HFFc6 (cell line): ENCODE measurements around the gene TEX14. TPM values are rescaled to one million over a fixed set of nuclear protein-coding genes. Genes with fewer than 3 reads are reported as not detected.
"Not testable (repeated sequence)": the region's sequence is repeated elsewhere in the genome, so short reads cannot be mapped to it uniquely, and the experiment has no call there.

Experiments
- DNase-seq: peaks from one replicate; pipeline ENCODE4 v3.0.0-alpha.2; 2018
- H3K27ac Mint-ChIP-seq: 2 replicates; pipeline ENCODE4 v1.8.0; 2020; ENCODE audit warnings: mild to moderate bottlenecking, mixed read lengths
- H3K27me3 Mint-ChIP-seq: 2 replicates; pipeline ENCODE4 v1.8.0; 2021; ENCODE audit warnings: mild to moderate bottlenecking, moderate library complexity, mixed read lengths; ENCODE audit not compliant: insufficient read depth
- H3K36me3 Mint-ChIP-seq: 2 replicates; pipeline ENCODE4 v1.8.0; 2021; ENCODE audit warnings: low read depth, mixed read lengths
- H3K4me1 Mint-ChIP-seq: 2 replicates; pipeline ENCODE4 v1.8.0; 2020; ENCODE audit warnings: low read depth, mixed read lengths
- H3K4me3 Mint-ChIP-seq: 2 replicates; pipeline ENCODE4 v1.8.0; 2020; ENCODE audit warnings: mild to moderate bottlenecking, moderate library complexity, mixed read lengths
- H3K9me3 Mint-ChIP-seq: 2 replicates; pipeline ENCODE4 v1.8.0; 2020; ENCODE audit warnings: mild to moderate bottlenecking, mixed read lengths
- CTCF ChIP-seq: fragments of 200-600 bp; sonication (generic); IDR thresholded peaks from 2 replicates; pipeline ENCODE4 v1.5.0; 2021; ENCODE audit warnings: antibody characterized with exemption, mild to moderate bottlenecking
- total RNA-seq, 6 experiments: library from RNA; stranded (reverse); fragmentation: NEBNext Ultra II Directional; extraction: Animal tissue kit (Norgen Biotek cat#: 25700); gene quantifications; 2 replicates in 1 of 6; 3 replicates in 5 of 6; pipeline ENCODE4 v1.2.3, GENCODE V29; 2021

Gene TEX14
- total RNA-seq, 6 experiments from 2014 or later = 0.20 TPM; not detected in 5

GRCh38 chr17:58586009-58586644 lies 105.7 kb downstream of the TEX14 start:
- no peak for DNase-seq
- H3K4me1 Mint-ChIP-seq = no peaks in the 10 kb centered on the region
- H3K27ac Mint-ChIP-seq = no peak overlapping the region
- H3K4me3 Mint-ChIP-seq = no peak overlapping the region
- H3K36me3 Mint-ChIP-seq = no peaks in the 10 kb centered on the region
- H3K9me3 Mint-ChIP-seq = no peaks in the 10 kb centered on the region
- H3K27me3 Mint-ChIP-seq = peaks cover 7% of the 10 kb centered on the region
- TF ChIP-seq CTCF = no peak

GRCh38 chr17:58585554-58585953 lies 106.3 kb downstream of the TEX14 start:
- Mint-ChIP-seq H3K27ac (no peak overlapping the region), H3K27me3 (peaks cover 8% of the 10 kb centered on the region), H3K4me1 (no peaks in the 10 kb centered on the region), H3K9me3 (no peaks in the 10 kb centered on the region), H3K36me3 (no peaks in the 10 kb centered on the region), H3K4me3 (no peak overlapping the region)
- TF ChIP-seq CTCF = no peak
- DNase-seq = no peak

DNA sequence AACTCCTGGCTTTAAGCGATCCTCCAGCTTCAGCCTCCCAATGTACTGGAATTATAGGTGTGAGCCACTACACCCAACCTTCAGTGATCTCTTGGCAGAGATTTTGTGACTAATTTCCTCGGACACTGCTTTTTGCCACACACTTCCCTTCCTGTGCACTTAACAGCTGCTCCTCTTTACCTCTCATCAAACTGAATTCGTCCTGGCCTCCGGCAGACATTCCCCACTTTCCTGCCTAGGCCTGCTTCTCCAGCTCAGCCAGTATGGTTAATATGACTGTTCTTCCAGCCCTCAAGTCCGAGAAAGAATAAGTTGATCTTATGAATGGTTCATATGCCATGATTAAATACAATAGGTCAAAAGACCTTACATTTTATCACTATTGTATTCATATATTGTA lies 108.4 kb downstream of the TEX14 start:
- Mint-ChIP-seq H3K27ac (no peak overlapping the region), H3K36me3 (no peaks in the 10 kb centered on the region), H3K9me3 (no peaks in the 10 kb centered on the region), H3K4me1 (no peaks in the 10 kb centered on the region), H3K4me3 (no peak overlapping the region), H3K27me3 (peaks cover 11% of the 10 kb centered on the region)
- no peak for DNase-seq
- no peak for TF ChIP-seq CTCF

GRCh38 chr17:58582718-58583117 lies 109.1 kb downstream of the TEX14 start:
- peaks cover 14% of the 10 kb centered on the region for H3K27me3 Mint-ChIP-seq
- H3K27ac Mint-ChIP-seq, H3K9me3 Mint-ChIP-seq, H3K4me1 Mint-ChIP-seq, H3K4me3 Mint-ChIP-seq, DNase-seq, H3K36me3 Mint-ChIP-seq: not testable (repeated sequence)

GRCh38 chr17:58580671-58581070 lies 111.2 kb downstream of the TEX14 start:
- Mint-ChIP-seq H3K27ac (no peak overlapping the region), H3K9me3 (no peaks in the 10 kb centered on the region), H3K4me3 (no peak overlapping the region), H3K4me1 (peaks cover 2% of the 10 kb centered on the region), H3K27me3 (peaks cover 11% of the 10 kb centered on the region), H3K36me3 (no peaks in the 10 kb centered on the region)
- DNase-seq = no peak
- TF ChIP-seq CTCF = no peak

DNA sequence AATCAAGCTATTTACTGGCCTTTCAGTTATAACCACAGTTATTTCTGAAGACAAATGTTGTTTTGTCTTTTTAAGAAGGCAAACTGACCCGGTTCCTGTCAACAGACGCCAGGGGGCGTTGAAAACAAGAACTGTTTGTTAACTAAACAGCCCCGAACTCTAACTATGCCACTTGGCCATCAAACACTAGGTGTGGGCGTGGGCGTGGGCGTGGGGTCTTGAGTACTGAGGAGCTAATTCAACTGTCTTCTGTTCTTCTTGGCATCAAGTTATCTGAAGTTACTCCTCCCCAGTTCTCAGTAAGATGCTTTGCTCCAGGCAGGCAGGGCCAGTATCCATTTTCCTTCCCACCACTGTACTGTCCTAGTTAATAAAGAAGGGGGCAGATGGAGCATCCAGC lies 114.1 kb downstream of the TEX14 start:
- no peaks in the 10 kb centered on the region for H3K9me3 Mint-ChIP-seq
- H3K27ac Mint-ChIP-seq = no peak overlapping the region
- H3K4me3 Mint-ChIP-seq = no peak overlapping the region
- TF ChIP-seq CTCF = peak; percentile 71
- no peaks in the 10 kb centered on the region for H3K36me3 Mint-ChIP-seq
- peaks cover 11% of the 10 kb centered on the region for H3K27me3 Mint-ChIP-seq
- no peak for DNase-seq
- peaks cover 8% of the 10 kb centered on the region for H3K4me1 Mint-ChIP-seq
